AG04450 (cell line): ENCODE results near the gene YARS1. TPM values are rescaled to one million over a fixed set of nuclear protein-coding genes. Genes with fewer than 3 reads are reported as not detected.

Experiments used
- CTCF ChIA-PET: fragments of 300-600, 350-600 bp; formaldehyde crosslinking; extraction: SDS; loops from one replicate; lab custom pipeline; 2022; ENCODE audit warnings: antibody characterized with exemption, inconsistent platforms; lab: Charles Lee
- POLR2A ChIA-PET: fragments of 350-600 bp; formaldehyde crosslinking; extraction: SDS; loops from one replicate; lab custom pipeline; 2021; ENCODE audit warnings: antibody characterized with exemption, inconsistent platforms; lab: Yijun Ruan, JAX
- DNase-seq: peaks from one replicate; pipeline ENCODE4 v3.0.0-alpha.2; 2011; ENCODE audit warnings: low read depth, low spot score
- H3K27ac ChIP-seq: one replicate; pipeline ENCODE4 v1.5.1; 2012; ENCODE audit warnings: low read depth, low read length, control low read depth
- H3K27me3 ChIP-seq: one replicate; pipeline ENCODE4 v1.6.0; 2012; ENCODE audit warnings: low read length; ENCODE audit not compliant: control insufficient read depth, insufficient read depth
- H3K4me3 ChIP-seq: 2 replicates; pipeline ENCODE4 v1.5.1; 2011; ENCODE audit warnings: mild to moderate bottlenecking, low read depth, low read length, control low read depth
- H3K9me3 ChIP-seq: 2 replicates; pipeline ENCODE4 v1.5.1; 2012; ENCODE audit warnings: low read length; ENCODE audit not compliant: control insufficient read depth, insufficient read depth
- polyA plus RNA-seq: library from polyadenylated mRNA; depleted of rRNA; stranded (reverse); fragments of >200 nt; gene quantifications from 2 replicates; pipeline ENCODE4 v1.2.3, GENCODE V29; 2011
- TF ChIP-seq, protein P1 (sequence below): IDR thresholded peaks from 2 replicates; pipeline ENCODE4 v1.5.1; 2011; ENCODE audit warnings: low read depth, low read length, control low read depth, inconsistent platforms

Gene YARS1
- polyA plus RNA-seq, 1 experiment = 105 TPM

DNA sequence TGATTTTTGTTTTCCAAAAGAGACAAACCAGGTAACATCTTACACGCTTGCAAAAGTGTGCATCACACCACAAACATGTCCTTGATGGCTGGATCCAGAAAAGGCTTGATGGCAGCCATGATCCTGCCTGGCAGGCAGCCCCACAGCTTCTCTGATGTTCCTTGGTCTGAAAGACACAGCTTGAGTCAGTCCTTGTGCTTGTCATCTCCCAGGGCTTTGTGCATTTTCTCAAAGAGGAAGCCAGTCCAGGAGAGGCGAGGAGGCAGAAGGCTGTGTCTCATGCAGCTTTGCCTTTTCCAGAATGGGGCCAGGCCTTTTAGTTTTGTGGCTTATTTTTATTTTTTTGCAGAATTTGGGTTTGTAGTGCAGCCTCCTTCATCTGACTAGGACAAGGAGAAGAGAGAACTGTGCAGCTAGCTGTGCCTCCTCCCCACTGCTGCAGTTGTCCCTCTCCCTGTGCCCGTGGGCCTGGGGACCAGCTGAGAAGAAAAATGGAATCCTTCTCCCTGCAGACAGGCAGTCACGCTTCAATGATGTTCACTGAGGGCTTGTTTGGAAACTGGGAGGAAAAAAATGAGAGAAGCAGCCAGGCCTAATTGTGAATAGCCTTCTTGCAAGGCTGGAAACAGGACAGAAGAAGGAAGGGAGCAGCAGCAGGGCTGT lies 46.2 kb upstream of the YARS1 start:
- DNase-seq = no peak
- TF ChIP-seq, protein P1, sequence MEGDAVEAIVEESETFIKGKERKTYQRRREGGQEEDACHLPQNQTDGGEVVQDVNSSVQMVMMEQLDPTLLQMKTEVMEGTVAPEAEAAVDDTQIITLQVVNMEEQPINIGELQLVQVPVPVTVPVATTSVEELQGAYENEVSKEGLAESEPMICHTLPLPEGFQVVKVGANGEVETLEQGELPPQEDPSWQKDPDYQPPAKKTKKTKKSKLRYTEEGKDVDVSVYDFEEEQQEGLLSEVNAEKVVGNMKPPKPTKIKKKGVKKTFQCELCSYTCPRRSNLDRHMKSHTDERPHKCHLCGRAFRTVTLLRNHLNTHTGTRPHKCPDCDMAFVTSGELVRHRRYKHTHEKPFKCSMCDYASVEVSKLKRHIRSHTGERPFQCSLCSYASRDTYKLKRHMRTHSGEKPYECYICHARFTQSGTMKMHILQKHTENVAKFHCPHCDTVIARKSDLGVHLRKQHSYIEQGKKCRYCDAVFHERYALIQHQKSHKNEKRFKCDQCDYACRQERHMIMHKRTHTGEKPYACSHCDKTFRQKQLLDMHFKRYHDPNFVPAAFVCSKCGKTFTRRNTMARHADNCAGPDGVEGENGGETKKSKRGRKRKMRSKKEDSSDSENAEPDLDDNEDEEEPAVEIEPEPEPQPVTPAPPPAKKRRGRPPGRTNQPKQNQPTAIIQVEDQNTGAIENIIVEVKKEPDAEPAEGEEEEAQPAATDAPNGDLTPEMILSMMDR = no peak
- CTCF ChIA-PET = interaction anchor here (1.3 kb wide), 1 partner anchor 8 kb away, joined by 6 read pairs; no protein-coding TSS in a partner anchor
- no peaks in the 10 kb centered on the region for H3K9me3 ChIP-seq
- no peak overlapping the region for H3K27ac ChIP-seq
- no peak overlapping the region for H3K4me3 ChIP-seq
- H3K27me3 ChIP-seq = no peaks in the 10 kb centered on the region
- POLR2A ChIA-PET = no interaction called here

DNA sequence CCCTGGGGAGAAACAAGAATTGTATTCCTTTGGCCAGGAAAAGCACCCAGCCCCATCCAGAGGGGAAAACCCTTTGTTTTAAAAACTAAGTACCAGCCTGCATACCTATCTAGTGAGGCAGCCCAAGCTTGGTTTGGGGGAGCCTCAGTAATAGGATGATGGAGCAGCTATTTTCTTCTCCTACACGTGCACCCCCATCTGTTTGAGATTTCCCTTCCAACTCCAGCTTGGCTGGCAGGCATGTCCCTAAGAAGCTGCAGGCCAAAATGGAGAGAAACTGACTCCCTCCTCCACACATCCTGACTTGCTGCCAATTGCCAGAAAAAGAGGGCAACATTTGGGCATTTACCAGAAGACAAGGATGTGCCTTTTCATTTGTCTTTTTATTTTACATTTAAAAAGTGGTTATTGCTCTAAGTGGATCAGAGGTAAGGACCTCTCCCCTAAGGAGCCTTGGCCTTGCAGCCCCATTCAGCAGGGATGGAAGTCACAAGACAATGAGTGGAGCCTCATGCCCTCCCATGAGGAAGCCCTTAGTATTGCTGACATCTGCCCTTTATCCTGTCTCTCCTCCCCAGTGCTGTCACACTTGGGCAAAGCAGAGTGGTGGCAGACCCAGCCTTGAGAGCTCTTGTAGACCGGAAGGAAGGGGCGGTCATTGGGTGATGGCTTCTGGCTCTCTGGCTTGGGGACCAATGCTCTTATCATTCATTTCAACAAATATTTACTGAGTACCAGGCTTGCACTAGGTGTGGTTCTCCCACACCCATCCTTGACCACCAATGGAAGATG lies 44.9 kb upstream of the YARS1 start:
- TF ChIP-seq, protein P1 = no peak
- CTCF ChIA-PET = interaction anchor here (0.6 to 3.1 kb wide), 5 partner anchors 10 to 39 kb away, joined by 3 to 11 read pairs (median 3); no protein-coding TSS in a partner anchor
- H3K27ac ChIP-seq = no peak overlapping the region
- no peaks in the 10 kb centered on the region for H3K27me3 ChIP-seq
- POLR2A ChIA-PET = no interaction called here
- H3K9me3 ChIP-seq = no peaks in the 10 kb centered on the region
- DNase-seq = no peak
- no peak overlapping the region for H3K4me3 ChIP-seq

DNA sequence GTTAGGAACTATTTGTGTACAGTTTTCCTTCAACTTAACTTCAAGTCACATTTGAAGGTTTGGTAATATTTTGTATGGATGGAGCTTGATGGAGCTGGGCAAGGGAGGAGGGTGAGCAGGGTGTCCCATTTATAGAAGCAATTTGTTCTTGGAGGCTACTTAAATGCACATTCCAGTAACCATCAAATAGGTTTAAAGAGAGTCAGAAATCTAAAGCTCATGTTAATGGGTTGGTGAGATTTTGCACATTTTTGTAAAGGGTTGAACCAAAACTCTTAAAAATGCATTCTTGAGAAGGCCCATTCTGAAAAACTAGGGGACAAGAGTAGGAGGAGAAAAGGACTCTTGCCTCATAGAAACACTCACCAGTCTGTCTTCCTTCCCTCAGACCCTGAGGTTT lies 43.4 kb upstream of the YARS1 start:
- Histone ChIP-seq H3K4me3 (no peak overlapping the region), H3K9me3 (no peaks in the 10 kb centered on the region), H3K27me3 (no peaks in the 10 kb centered on the region), H3K27ac (no peak overlapping the region)
- TF ChIP-seq, protein P1 = no peak
- ChIA-PET POLR2A (no interaction called here), CTCF (interaction anchor here (1.2 to 3.1 kb wide), 3 partner anchors 11 to 225 kb away, joined by 4 to 11 read pairs (median 10); no protein-coding TSS in a partner anchor)
- DNase-seq = no peak

DNA sequence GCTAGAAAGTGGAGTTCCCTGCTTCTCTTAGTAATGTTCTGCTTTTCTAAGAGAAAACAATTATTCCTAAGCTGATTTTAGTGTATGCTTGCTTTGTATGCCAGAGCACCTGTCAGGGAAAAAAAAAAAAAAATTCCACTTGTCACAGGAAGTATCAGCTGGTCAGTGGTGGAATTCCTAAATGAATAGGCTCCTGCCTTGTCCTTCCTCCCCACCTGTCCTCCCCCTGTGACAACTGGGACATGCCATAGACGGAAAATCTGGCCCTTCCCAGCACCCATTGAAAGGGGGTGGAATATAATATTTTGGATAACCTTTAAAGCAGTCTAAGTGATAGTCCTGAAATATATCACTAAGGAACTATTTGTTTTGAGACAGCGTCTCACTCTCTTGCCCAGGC lies 42.8 kb upstream of the YARS1 start:
- no peak for DNase-seq
- Histone ChIP-seq H3K9me3 (no peaks in the 10 kb centered on the region), H3K4me3 (no peak overlapping the region), H3K27ac (no peak overlapping the region), H3K27me3 (no peaks in the 10 kb centered on the region)
- POLR2A ChIA-PET = no interaction called here
- CTCF ChIA-PET = interaction anchor here (0.7 to 3.1 kb wide), 3 partner anchors 12 to 237 kb away, joined by 3 to 11 read pairs (median 4); no protein-coding TSS in a partner anchor
- TF ChIP-seq, protein P1 = no peak
